Osteoblast (primary cell): ENCODE measurements around the gene MICAL3. TPM values are rescaled to one million over a fixed set of nuclear protein-coding genes. Genes with fewer than 3 reads are reported as not detected.

Source experiments
- DNase-seq: peaks from one replicate; pipeline ENCODE4 v3.0.0; 2011; ENCODE audit warnings: low spot score, mixed read lengths; ENCODE audit not compliant: insufficient read length; ENCODE audit errors: missing footprints
- H2AFZ ChIP-seq: 2 replicates; pipeline ENCODE4 v1.6.0; 2011; ENCODE audit warnings: mild to moderate bottlenecking, low read length
- H3K27ac ChIP-seq: 2 replicates; pipeline ENCODE4 v1.5.1; 2011; ENCODE audit warnings: mild to moderate bottlenecking, low read depth, low read length, moderate library complexity
- H3K27me3 ChIP-seq: 2 replicates; pipeline ENCODE4 v1.6.0; 2012; ENCODE audit warnings: mild to moderate bottlenecking, control low read depth, inconsistent platforms, low read length, moderate library complexity; ENCODE audit not compliant: insufficient read depth
- H3K36me3 ChIP-seq: 2 replicates; pipeline ENCODE4 v1.5.1; 2011; ENCODE audit warnings: mild to moderate bottlenecking, low read length, control low read depth, moderate library complexity; ENCODE audit not compliant: insufficient read depth
- H3K4me1 ChIP-seq: 2 replicates; pipeline ENCODE4 v1.5.1; 2011; ENCODE audit warnings: mild to moderate bottlenecking, low read length, control low read depth, moderate library complexity; ENCODE audit not compliant: insufficient read depth
- H3K4me2 ChIP-seq: 2 replicates; pipeline ENCODE4 v1.6.0; 2011; ENCODE audit warnings: mild to moderate bottlenecking, low read length; ENCODE audit not compliant: insufficient read depth
- H3K4me3 ChIP-seq: fragments of 200-600 bp; sonication (generic); 3 replicates; pipeline ENCODE4 v1.5.1; 2012; ENCODE audit warnings: mild to moderate bottlenecking, low read length, inconsistent platforms; ENCODE audit not compliant: insufficient read depth
- H3K79me2 ChIP-seq: 2 replicates; pipeline ENCODE4 v1.6.0; 2012; ENCODE audit warnings: mild to moderate bottlenecking, low read length, control low read depth, inconsistent platforms; ENCODE audit not compliant: insufficient read depth
- H3K9me3 ChIP-seq: 2 replicates; pipeline ENCODE4 v1.5.1; 2011; ENCODE audit warnings: low read depth, low read length, control low read depth
- H4K20me1 ChIP-seq: 2 replicates; pipeline ENCODE4 v1.6.0; 2012; ENCODE audit warnings: mild to moderate bottlenecking, low read length, control low read depth; ENCODE audit not compliant: insufficient read depth
- total RNA-seq: library from RNA; depleted of rRNA; stranded (reverse); fragments of >200 nt; gene quantifications from 2 replicates; pipeline ENCODE4 v1.2.3, GENCODE V29; 2012
- TF ChIP-seq, protein P1 (sequence below): IDR thresholded peaks from 2 replicates; pipeline ENCODE4 v1.5.1; 2011; ENCODE audit warnings: mild to moderate bottlenecking, low read depth, low read length, moderate library complexity; ENCODE audit errors: extremely low read depth

MICAL3 gene
- total RNA-seq, 1 donor, result 35.1 TPM

DNA sequence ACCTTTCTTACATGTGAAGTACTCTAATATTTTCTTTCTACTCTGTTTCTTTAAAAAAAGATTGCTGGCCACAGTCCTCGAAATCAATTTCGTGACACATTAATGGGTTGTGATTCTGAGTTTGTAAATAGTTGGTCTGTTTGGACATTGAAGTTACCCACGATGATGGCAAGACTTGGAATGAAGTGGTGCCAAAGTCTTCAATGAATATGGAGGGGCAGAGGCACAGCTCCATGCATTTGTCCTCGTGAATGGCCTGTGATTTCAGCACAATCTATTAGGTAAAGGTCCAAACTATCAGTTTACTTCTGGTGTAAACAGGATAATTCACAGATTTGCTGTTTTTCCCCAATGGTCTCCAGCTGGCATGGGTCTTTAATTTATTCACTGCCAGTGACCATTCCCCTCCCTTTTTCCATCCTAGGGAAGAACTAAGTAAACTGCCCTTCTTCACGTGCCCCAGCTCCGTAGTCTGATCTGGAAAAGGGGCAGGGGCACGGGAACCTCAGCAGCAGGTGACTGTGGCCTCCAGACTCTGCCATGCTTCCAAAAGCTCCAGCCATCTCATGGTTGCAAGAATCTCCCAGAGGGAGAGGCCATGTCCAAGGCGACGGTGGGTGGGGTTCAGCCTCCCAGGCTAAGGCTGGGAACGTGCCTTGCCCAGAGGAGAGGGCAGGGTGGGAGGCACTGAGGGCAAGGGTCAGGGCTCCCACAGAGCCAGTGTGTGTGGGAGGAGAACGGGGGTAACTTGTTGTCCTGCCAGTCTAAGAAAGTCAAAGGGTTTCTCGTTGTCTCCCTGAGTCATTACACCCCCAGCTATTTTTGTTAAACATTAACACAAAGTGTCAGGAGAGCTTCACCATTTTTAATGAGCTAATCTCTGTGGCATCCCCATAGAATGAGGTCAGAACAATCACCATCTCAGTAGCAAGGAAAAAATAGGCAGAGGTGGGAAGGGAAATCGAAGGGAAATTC lies 36.6 kb upstream of the MICAL3 start:
- TF ChIP-seq, protein P1, sequence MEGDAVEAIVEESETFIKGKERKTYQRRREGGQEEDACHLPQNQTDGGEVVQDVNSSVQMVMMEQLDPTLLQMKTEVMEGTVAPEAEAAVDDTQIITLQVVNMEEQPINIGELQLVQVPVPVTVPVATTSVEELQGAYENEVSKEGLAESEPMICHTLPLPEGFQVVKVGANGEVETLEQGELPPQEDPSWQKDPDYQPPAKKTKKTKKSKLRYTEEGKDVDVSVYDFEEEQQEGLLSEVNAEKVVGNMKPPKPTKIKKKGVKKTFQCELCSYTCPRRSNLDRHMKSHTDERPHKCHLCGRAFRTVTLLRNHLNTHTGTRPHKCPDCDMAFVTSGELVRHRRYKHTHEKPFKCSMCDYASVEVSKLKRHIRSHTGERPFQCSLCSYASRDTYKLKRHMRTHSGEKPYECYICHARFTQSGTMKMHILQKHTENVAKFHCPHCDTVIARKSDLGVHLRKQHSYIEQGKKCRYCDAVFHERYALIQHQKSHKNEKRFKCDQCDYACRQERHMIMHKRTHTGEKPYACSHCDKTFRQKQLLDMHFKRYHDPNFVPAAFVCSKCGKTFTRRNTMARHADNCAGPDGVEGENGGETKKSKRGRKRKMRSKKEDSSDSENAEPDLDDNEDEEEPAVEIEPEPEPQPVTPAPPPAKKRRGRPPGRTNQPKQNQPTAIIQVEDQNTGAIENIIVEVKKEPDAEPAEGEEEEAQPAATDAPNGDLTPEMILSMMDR, result no peak
- H3K4me1 ChIP-seq, result peaks cover 30% of the 10 kb centered on the region
- H4K20me1 ChIP-seq, result no peaks in the 10 kb centered on the region
- peak; percentile 85 for DNase-seq
- peak overlapping the region; percentile 2 for H3K4me3 ChIP-seq
- H3K9me3 ChIP-seq, result no peaks in the 10 kb centered on the region
- no peaks in the 10 kb centered on the region for H3K79me2 ChIP-seq
- H3K4me2 ChIP-seq, result peak overlapping the region; percentile 51
- H3K27me3 ChIP-seq, result no peaks in the 10 kb centered on the region
- H2AFZ ChIP-seq, result peak overlapping the region; percentile 79
- H3K27ac ChIP-seq, result peak overlapping the region; percentile 40
- no peaks in the 10 kb centered on the region for H3K36me3 ChIP-seq

- no peaks in the 10 kb centered on the region for H3K36me3 ChIP-seq
- H3K27me3 ChIP-seq, result no peaks in the 10 kb centered on the region
- H3K27ac ChIP-seq, result no peak overlapping the region
- no peak overlapping the region for H3K4me2 ChIP-seq
- H2AFZ ChIP-seq, result no peak overlapping the region
- TF ChIP-seq, protein P1, result no peak
- H3K4me1 ChIP-seq, result peaks cover 33% of the 10 kb centered on the region
- no peaks in the 10 kb centered on the region for H3K9me3 ChIP-seq
- no peaks in the 10 kb centered on the region for H3K79me2 ChIP-seq
- DNase-seq, result no peak
- no peaks in the 10 kb centered on the region for H4K20me1 ChIP-seq
- no peak overlapping the region for H3K4me3 ChIP-seq
Observed at GRCh38 chr22:18059991-18060390, 35.6 kb upstream of the MICAL3 start.

- H3K4me2 ChIP-seq, result no peak overlapping the region
- H3K27ac ChIP-seq, result no peak overlapping the region
- H3K36me3 ChIP-seq, result no peaks in the 10 kb centered on the region
- H3K27me3 ChIP-seq, result no peaks in the 10 kb centered on the region
- no peaks in the 10 kb centered on the region for H4K20me1 ChIP-seq
- H3K4me1 ChIP-seq, result peaks cover 33% of the 10 kb centered on the region
- no peak overlapping the region for H3K4me3 ChIP-seq
- no peak overlapping the region for H2AFZ ChIP-seq
- H3K79me2 ChIP-seq, result no peaks in the 10 kb centered on the region
- TF ChIP-seq, protein P1, result no peak
- DNase-seq, result no peak
- no peaks in the 10 kb centered on the region for H3K9me3 ChIP-seq
Observed at GRCh38 chr22:18059473-18059872, 35.1 kb upstream of the MICAL3 start.

GRCh38 chr22:18059094-18059417 lies 34.7 kb upstream of the MICAL3 start:
- Histone ChIP-seq H2AFZ (no peak overlapping the region), H3K4me3 (no peak overlapping the region), H4K20me1 (no peaks in the 10 kb centered on the region), H3K9me3 (no peaks in the 10 kb centered on the region), H3K27me3 (no peaks in the 10 kb centered on the region), H3K36me3 (no peaks in the 10 kb centered on the region), H3K27ac (no peak overlapping the region), H3K79me2 (no peaks in the 10 kb centered on the region), H3K4me2 (no peak overlapping the region), H3K4me1 (peaks cover 33% of the 10 kb centered on the region)
- no peak for DNase-seq
- TF ChIP-seq, protein P1, result no peak
